TTC549 (cell line): Measurements from ENCODE around the gene ADAMTS12.
"Not testable (repeated sequence)": the region's sequence is repeated elsewhere in the genome, so short reads cannot be mapped to it uniquely, and the experiment has no call there.

Experiments
- FAIRE-seq: peaks from 2 replicates; lab custom pipeline; 2012; peaks lifted over from hg19 to GRCh38; lab: Jason Lieb, UNC

The ADAMTS12 gene

GRCh38 chr5:33891788-33892619 lies at the start of gene ADAMTS12:
Gene ADAMTS12 (minus strand): TSS chr5:33891990. CDS start chr5:33891856, 134 bp downstream.
- FAIRE-seq: no peak

- no peak for FAIRE-seq
These were observed 49.3 kb upstream of the ADAMTS12 start for GRCh38 chr5:33941090-33941489.

- FAIRE-seq: no peak
These were observed 47.9 kb upstream of the ADAMTS12 start for GRCh38 chr5:33939556-33940262.

- no peak for FAIRE-seq
These were observed 47.1 kb upstream of the ADAMTS12 start for GRCh38 chr5:33938881-33939280.

GRCh38 chr5:33938507-33938796 lies 46.7 kb upstream of the ADAMTS12 start:
- FAIRE-seq: no peak

DNA sequence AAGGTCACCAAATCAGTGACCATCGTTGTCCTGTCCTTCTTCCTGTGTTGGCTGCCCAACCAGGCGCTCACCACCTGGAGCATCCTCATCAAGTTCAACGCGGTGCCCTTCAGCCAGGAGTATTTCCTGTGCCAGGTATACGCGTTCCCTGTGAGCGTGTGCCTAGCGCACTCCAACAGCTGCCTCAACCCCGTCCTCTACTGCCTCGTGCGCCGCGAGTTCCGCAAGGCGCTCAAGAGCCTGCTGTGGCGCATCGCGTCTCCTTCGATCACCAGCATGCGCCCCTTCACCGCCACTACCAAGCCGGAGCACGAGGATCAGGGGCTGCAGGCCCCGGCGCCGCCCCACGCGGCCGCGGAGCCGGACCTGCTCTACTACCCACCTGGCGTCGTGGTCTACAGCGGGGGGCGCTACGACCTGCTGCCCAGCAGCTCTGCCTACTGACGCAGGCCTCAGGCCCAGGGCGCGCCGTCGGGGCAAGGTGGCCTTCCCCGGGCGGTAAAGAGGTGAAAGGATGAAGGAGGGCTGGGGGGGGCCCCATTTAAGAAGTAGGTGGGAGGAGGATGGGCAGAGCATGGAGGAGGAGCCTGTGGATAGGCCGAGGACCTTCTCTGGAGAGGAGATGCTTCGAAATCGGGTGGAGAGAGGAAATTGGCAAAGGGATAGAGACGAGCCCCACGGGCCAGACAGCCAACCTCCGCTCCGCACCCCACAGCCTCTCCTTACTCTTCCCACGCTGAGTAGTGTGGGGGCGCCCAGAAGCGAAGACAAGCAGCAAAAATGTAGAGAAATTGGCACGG lies 46.1 kb upstream of the ADAMTS12 start:
- FAIRE-seq: no peak

- FAIRE-seq: no peak
These were observed 45.4 kb upstream of the ADAMTS12 start for GRCh38 chr5:33937017-33937706.

DNA sequence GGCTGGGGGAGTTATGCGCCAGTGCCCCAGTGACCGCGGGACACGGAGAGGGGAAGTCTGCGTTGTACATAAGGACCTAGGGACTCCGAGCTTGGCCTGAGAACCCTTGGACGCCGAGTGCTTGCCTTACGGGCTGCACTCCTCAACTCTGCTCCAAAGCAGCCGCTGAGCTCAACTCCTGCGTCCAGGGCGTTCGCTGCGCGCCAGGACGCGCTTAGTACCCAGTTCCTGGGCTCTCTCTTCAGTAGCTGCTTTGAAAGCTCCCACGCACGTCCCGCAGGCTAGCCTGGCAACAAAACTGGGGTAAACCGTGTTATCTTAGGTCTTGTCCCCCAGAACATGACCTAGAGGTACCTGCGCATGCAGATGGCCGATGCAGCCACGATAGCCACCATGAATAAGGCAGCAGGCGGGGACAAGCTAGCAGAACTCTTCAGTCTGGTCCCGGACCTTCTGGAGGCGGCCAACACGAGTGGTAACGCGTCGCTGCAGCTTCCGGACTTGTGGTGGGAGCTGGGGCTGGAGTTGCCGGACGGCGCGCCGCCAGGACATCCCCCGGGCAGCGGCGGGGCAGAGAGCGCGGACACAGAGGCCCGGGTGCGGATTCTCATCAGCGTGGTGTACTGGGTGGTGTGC lies 44.7 kb upstream of the ADAMTS12 start, which contains the start of gene RXFP3:
RXFP3 (plus strand) TSS at position 6 of the 636 bp plus-strand sequence; CDS start at position 361, 355 bp downstream.
- FAIRE-seq: no peak

- no peak for FAIRE-seq
These were observed 44.2 kb upstream of the ADAMTS12 start for GRCh38 chr5:33936004-33936380.

- FAIRE-seq: no peak
These were observed 42.4 kb upstream of the ADAMTS12 start for GRCh38 chr5:33934176-33934575.

- FAIRE-seq: no peak
These were observed 42.0 kb upstream of the ADAMTS12 start for GRCh38 chr5:33933723-33934169.

- FAIRE-seq: no peak
These were observed 39.3 kb upstream of the ADAMTS12 start for GRCh38 chr5:33931136-33931535.

GRCh38 chr5:33929925-33930690 lies 38.3 kb upstream of the ADAMTS12 start:
- no peak for FAIRE-seq

- no peak for FAIRE-seq
These were observed 36.5 kb upstream of the ADAMTS12 start for GRCh38 chr5:33928283-33928682.

DNA sequence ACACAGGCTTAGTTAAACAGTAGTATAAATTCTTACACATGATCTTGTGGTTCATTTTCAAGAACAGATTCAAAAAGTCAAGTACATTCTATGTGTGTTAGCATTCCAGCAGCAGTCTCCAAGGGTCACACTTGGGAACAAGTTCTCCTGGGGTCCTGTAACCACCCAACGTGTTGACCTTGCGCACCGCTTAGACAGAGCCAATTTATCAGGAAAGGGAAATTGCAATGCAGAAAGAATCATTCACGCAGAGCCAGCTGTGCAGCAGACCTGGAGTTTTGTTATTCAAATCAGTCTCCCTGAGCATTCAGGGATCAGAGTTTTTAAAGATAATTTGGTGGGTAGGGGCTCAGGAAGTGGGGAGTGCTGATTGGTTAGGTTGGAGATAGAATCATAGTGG lies 35.9 kb upstream of the ADAMTS12 start:
- FAIRE-seq: no peak

- FAIRE-seq: no peak
These were observed 33.5 kb upstream of the ADAMTS12 start for GRCh38 chr5:33925278-33925677.

GRCh38 chr5:33921002-33921401 lies 29.2 kb upstream of the ADAMTS12 start:
- no peak for FAIRE-seq

DNA sequence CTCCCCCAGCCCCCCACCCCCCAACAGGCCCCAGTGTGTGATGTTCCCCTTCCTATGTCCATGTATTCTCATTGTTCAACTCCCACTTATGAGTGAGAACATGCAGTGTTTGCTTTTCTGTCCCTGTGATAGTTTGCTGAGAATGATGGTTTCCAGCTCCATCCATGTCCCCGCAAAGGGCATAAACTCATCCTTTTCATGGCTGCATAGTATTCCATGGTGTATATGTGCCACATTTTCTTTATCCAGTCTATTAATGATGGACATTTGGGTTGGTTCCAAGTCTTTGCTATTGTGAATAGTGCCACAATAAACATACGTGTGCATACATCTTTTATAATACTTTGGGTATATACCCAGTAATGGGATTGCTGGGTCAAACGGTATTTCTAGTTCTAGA lies 23.1 kb upstream of the ADAMTS12 start:
- not testable (repeated sequence) for FAIRE-seq

DNA sequence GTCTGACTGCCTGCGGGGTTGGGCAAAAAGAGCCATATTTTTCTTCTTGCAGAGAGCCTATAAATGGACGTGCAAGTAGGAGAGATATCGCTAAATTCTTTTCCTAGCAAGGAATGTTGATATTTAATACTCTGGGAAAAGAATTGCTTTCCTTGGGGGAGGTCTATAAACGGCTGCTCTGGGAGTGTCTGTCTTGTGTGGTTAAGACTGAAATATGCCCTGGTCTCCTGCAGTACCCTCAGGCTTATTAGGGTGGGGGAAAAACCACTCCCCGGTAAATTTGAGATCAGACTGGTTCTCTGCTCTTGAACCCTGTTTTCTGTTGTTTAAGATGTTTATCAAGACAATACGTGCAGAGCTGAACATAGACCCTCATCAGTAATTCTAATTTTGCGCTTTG lies 14.5 kb upstream of the ADAMTS12 start:
- FAIRE-seq: not testable (repeated sequence)

DNA sequence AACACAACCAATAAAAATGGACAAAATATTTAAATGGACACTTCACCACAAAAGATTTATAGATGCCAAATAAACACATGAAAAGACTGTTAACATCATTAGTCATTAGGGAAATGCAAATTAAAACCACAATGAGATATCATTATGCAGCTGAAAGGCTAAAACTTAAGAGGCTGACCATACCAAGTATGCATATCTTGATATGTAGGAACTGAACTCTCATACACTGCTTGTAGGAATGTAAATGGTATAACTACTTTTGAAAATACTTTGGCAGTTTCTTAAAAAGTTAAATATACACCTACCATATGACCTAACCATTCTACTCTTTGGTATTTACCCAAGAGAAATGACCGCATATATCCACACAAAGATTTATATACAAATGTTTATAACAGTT lies 13.6 kb upstream of the ADAMTS12 start:
- FAIRE-seq: no peak

GRCh38 chr5:33903118-33903517 lies 11.3 kb upstream of the ADAMTS12 start:
- no peak for FAIRE-seq
